Measurements from ENCODE around the gene TSR1.

The TSR1 gene

DNA sequence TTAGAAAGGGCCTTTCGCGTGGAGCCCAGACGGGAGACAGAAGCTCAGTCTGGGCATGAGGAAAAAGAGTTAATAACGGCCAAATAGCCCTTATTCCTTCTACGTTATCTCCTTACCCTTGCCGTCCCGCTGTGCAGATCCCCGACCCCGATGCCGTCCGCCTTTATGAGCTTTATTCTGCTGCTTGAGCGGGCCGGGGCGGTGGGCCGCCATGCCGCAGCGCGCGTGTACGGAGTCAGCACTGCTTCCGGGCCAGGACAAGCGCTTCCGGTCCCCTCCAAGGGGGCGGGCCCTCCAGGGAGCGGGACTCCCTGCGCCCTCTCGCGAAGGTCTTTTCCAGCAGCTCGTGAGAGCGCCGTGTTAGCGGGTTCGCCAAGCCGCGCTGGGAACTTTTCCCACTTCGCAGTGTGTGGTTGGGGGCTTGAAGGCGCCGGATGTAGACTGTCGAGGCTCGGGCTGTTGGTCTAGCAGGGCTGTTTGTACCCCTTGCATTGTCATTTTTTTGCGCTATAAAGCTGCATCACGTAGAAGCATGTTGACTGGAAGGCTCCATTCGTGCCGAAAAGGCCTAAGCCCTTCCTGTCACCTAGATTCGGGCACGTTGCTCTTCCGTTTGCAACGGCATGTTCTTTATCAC, at the start of gene TSR1:
TSR1 (minus strand) TSS at position 243 of the 637 bp plus-strand sequence; CDS start at position 213, 30 bp downstream.
- DNase-seq: peak; percentile 41 to 94 (median 83)

DNA sequence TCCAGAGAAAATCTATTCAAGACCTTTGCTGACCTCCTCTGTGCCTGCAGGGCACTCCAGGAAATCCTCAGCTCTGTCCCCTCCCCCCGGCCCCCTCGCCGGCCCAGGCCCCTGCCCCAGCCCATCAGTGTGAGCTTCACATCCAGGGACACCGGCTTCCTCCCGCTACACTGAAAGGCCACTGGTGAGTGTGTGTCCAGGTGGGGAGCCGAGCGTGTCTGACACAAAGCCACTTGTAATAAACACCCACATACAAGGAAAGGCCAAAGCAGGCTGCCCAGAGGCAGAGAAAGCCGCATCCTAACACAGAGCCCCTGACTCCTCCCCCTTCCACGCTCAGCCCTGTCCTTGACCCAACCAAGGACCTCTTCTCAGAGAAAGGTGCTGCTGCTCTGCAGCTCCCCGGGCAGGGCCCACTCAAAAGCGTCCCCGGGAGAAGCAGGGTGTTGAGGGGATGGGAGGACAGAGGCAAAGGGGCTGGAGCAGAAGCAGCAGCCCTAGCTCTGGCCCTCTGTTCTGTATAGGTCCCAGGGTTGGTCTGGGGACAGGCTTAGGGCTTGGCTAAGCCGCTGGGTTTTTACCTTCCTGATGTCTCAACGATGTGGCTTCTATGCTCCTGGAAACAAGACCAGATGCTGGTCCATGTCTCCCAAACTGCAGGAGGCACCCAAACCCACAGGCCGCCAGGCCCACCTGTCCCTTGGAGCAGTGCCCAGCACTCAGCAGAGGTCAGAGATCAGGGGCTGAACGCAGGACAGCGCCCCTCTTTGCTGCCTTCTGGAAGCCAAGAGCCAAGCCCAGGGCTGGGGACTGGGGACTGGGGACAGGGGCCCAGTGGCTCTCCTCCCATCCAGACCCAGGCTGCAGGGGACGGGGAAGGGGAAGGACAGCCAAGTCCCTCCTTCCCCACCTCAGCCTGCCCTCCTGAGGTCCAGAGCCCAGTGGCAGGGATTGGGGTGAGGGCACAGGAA, 49.3 kb upstream of the TSR1 start:
- no peak for DNase-seq

DNA sequence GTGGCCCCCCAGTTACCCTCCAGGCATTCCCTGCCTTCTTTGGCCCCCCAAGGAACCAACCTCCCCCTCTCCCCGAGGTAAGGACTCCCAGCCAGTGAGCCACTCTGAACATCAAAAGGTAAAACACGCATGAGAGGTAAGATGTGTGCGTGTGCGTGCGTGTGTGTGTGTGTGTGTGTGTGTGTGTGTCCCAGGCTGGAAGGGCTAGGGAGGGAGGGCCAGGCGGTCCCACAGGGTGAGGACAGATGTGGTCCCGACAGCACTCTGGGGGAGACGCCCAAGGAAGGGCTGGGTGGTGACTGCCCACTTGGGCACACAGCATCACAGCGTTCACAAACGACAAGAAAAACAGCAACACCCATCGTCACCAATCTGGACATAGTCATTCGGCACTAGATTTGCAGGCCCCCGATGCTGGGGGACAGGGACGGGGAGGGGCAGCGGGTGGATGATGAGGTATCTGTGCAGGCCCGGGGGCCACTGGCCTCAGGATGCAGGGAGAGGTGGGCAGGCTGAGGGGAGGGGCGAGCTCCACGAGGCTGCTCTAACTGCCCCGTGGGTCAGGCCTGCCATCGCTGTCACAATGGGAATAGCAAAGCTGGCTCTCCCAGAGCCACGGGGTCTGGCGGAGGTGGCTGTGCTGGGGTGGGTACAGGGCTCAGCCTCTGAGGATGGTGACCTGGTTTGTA, 48.3 kb upstream of the TSR1 start:
- no peak for DNase-seq

DNA sequence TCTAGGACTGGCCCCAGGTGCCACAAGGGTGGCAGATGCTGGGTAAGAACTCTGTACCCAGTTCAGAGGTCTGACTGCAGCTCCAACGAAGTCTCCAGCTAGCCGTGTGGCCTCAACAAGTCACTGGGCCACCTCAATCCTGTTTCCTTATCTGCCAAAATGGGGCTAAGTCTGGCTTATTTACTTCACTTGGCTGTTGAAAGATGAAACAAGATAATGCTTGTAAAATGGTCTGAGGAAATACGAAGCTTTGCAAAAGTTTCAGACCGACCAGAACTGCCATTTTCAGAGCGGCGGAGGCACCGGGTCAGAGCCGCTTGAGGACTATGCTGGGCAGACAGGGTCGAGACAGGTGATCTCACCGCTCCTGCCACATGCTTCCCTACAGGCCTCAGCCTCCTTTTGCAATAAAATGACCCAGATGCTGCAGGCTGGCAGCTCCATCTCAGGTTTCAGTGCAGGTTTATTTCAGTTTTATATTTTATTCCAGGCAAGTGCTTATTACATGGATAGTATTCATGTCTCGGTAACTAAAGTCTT, 47.4 kb upstream of the TSR1 start:
- DNase-seq: no peak

DNA sequence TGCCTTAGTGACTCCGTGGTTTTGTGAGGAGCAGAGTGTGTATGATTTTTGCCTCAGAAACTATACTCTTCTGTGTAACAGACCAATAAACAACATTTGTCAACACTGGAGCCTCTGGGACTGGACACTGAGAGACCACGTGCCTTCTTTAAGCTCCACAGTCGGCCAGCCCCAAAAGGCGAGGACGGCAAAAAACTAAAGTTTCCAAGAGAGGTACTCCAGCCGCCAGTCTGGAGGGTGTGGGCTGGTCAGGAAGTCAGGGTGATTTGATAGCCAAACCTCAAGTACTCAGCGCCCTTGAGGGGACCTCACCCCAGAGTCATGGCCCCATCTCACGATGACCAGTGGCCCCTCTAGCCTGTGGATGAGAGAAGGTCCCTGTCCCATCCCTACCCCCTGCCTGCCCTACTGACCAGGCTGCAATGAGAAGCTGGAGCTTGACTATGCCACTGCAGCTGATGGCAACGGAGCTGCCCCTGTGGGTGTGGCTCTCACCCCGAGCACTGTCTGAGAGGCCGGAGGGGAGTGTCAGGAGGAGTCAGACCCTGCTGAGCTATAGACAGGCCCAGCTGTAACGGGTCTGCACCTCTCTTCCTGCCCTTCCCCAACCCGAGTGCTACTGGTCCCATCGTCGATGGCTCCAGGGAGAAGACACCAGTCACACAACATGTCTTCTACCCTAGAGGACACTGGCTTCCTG, 44.8 kb upstream of the TSR1 start:
- no peak for DNase-seq

DNA sequence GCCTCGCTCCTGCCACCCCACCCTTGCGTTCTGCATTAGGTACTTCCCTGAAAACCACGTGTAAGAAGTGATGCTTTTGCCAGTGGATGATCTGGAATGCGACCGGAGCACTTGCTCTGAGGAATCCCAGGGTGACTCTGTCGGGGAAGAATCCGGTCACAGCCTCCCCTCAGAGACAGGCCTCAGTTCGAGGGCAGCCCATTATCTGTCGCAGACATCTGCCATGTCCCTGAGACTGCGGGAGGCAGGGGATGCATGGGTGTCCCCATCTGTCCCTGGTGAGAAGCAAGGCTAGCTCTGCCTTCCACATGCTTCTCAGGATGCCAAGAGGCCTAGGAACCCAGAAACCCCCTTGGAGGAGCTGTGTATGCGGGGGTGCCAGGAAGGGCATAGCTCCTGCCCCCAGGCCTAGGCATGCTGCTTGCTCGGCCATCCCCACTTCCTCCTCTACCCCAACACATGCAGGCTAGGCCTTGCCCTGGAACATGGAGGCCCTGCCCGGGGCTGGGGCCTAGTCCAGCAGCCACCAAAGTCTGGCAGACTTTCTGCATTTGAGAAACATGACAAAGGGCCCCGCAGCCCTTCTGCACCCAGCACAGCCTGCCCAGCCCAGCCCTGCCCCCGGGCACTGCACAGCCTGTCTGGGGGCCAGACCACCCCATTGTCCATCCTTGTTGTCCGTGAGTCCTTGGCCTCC, 44.1 kb upstream of the TSR1 start:
- DNase-seq: peak in 3 of 56 donors; percentile 5 to 18 (median 11)

DNA sequence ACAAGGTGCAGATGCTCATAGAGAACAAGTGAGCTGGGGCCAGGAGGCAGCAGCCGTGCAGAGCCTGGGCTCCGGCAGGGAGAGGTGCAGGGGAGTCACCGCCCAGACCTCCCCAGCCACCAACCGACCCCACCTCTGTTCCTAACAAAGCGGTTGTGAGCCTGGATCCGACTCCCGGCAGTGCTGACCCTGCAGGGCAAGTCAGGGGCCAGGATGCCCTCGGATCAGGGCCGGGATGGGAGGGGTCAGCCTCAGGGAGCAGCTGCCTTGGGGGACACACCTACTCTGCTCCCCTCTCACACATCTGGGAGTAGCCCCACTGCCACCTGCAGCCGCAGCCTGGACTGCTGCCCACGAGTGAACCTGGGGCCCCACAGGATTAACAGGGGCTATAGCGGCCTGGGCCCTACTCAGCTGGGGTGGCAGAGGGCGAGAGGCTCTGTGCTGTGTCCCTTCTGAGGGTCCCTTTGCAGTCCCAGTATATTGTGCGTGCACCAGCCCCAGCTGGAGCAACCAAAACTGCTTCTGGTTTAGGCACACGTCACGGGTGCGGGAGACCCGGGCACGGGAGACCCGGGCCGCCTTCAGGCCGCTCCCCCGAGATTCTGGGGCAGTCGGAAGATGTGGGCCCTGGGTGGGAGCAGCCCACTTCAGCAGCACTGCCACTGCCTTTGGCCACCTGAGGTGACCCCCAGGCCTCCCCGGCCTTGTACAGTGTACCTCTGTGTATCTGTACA, 43.4 kb upstream of the TSR1 start:
- no peak for DNase-seq

DNA sequence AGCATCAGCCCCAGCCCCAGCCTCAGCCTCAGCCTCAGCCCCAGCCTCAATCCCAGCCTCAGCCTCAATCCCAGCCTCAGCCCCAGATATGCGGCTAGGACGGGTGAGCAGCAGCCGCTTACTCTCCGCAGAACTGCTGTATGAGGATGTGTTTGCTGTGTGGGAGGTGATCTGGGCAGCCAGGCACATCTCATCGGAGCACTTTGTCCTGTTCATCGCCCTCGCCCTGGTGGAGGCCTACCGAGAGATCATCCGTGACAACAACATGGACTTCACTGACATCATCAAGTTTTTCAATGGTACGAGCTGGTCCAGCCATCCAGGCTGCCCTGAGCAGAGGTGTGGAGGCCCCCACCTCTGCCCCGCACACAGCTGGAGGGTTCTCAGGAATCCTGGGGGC, 42.6 kb upstream of the TSR1 start:
- no peak for DNase-seq

DNA sequence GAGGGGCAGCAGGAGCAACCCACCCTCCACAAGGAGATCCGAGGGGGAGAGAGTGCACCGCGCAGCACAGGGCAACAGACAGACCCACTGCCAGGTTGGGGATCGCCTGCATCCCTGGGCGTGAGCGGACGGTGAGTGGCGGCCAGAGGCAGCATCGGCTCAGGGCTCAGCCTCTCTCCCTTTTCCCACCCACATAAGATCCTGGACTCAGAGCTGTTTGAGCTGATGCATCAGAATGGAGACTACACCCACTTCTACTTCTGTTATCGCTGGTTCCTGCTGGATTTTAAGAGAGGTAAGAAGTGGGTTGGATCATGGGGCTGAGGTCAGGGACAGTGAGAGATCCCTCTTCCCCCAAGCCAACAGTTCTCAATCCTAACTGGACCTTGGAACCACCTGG, 41.4 kb upstream of the TSR1 start:
- DNase-seq: peak in 3 of 56 donors; percentile 20 to 33 (median 26)

DNA sequence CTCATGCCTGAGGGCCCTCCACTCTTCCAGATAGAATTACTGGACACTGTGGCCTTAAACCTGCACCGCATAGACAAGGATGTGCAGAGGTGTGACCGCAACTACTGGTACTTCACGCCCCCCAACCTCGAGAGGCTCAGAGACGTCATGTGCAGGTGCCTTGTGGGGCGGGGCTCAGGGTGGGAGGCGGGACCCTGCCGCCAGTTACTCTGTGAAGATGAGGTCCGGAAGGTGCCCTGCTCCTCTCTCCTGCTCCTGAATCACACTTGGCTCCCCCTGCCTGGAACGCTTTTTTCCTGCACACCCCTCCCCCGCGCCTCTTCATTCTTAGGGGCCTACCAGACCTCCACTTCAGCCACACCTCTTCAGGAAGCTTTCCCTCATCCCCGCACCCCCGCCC, 39.9 kb upstream of the TSR1 start:
- no peak for DNase-seq

DNA sequence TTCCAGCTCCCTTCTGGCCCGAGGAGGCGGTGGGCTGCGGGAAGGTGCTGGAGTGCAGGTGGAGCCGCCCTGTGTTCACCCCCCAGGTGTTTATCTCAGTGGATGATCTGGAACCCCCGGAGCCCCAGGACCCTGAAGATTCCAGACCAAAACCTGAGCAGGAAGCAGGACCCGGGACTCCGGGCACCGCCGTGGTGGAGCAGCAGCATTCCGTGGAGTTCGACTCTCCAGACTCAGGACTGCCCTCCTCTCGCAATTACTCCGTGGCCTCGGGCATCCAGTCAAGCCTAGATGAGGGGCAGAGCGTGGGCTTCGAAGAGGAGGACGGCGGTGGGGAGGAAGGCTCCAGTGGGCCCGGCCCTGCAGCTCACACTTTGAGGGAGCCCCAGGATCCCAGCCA, 39.1 kb upstream of the TSR1 start:
- no peak for DNase-seq

DNA sequence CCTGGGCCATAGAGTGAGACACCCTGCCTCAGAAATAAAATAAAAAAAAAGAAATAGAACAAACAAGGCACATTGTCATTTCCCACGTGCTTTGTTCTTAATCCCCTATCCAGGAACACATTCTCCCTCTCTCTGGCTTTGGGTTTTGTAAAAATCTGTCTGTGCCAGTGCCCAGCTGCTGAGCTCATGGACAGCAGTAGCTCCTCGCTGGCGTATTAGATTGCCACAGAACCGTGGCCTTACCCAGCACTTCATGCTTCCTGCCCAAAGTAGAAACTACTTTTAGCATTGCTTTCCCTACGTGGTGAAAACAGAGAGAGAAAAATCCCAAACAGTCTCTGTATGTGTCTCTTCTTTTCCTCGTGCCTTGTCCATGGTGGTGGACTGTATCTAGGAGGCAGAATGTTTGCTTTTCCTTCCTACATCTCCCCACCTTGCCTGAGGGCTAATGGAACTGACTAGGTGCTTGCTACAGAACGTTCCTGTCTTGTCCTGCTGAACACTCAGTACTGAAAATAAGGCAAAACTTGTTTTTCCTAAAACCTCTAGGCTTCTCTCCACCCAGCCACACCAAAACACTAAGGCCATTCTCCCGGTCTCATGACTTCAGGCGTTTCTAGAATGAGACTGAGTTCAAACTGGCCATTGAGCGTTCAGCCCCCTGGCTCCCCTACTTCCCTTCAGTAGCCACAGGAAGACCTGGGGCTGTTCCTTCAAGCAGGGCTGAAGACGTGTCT, 38.5 kb upstream of the TSR1 start:
- no peak for DNase-seq

DNA sequence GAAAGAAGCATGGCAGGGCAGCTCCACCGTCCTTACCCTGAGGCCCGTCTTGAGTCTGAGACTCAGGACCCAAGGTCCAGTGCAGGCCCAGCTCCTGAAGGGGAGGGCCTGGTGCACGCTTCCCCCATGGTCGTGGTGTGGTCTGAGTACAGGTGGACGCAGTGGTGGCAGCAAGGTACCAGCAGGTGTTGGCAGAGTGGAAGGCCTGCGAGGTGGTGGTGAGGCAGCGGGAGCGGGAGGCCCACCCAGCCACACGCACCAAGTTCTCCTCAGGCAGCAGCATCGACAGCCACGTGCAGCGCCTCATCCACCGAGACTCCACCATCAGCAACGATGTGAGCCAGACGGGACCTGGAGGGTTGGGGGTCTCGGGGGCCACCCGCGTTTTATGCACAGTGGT, 36.9 kb upstream of the TSR1 start:
- DNase-seq: no peak

DNA sequence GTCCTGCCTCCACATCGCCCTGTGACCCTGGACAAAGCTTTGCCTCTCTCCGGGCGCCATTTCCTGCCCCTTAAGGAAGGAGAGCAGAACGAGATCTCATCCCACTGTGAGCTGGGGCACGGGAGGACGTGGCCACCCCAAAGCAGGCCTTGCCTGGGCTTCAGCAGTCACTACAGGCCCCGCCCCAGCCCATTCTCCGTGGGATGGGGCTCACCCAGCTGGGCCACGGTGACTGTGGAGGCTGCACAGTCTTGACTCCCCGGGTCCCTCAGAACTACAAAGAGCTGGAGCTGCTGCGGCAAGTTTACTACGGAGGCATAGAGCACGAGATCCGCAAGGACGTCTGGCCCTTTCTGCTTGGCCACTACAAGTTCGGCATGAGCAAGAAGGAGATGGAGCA, 36.4 kb upstream of the TSR1 start:
- DNase-seq: no peak

DNA sequence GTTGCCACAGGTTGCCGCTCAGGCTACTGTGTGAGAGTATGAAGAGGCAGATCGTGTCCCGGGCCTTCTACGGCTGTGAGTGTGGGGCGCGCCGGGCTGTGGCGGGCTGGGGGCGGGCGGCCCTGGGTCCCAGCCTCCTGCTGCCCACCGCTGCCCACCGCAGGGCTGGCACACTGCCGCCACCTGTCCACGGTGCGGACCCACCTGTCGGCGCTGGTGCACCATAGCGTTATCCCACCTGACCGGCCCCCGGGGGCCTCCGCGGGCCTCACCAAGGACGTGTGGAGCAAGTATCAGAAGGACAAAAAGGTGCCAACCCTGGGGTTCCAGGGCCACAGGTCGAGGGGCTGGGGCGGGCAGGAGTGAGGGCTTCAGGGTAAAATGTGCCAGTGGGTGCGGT, 35.9 kb upstream of the TSR1 start:
- no peak for DNase-seq

DNA sequence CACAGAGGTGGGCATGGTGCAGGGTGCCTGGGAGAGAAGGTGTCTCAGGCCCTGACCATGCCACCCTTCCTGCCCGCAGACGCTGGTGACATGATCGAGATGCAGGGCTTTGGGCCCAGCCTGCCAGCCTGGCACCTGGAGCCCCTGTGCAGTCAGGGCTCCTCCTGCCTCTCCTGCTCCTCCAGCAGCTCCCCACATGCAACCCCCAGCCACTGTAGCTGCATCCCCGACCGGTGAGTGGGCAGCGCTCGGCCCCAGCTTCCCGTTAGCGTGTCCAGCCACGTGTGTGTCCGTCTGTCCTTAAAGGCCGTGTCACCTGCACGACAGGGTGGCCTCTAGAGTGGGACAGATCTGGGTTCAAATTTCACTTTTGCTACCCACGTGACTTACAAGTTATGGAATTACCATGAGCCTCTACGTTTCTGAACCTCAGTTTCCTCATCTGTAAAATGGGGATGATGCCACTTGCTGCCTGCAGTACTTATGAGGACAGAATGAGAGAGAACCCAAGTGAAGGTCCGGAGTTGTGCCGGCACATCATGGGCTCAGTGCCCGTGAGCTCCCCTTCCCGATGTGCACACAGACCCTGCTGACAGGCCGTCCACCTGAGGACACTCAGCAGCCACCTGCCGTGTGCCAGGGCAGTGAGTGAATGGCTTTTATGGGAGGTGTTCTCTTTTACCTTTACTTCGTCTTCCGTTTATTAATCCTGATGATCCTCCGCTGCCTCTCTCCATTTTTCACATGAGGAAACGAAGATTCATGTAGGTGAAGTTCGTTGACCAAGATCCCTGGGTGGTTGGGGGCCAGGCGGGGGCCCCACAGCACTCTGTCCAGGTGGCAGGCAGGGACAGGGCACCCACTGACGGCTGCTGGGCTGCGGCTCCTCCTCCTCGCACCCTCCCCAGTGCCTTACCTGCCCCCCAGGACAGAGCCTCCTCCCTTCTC, 35.2 kb upstream of the TSR1 start:
- no peak for DNase-seq

DNA sequence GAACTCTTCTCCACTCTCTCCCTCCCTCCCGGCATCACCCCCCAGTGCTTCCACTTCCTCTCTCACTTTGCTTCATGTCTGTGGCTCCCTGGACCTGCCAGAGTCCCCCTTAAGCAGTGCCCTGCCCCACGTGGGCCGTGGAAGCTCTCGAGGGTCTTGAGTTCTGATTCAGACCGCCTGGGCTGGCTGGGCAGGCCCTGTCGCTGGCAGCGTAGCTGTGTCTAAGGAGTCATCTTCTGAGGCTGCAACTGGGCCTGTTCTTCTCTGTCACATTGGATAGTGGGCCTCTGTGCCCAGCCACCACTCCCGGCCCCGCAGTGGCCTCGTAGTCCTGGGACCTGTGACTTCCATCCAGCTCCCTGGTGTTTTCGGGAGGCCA, 33.9 kb upstream of the TSR1 start:
- no peak for DNase-seq
